Body of pancreas (tissue), 4 donors: ENCODE results near the gene RPS16. TPM values are rescaled to one million over a fixed set of nuclear protein-coding genes. Genes with fewer than 3 reads are reported as not detected.

ENCODE experiments used
- ATAC-seq: fragments of 150-250 bp; one replicate; pipeline ENCODE4 v1.9.1; 2016
- DNase-seq, 4 donors: peaks; one replicate each; pipeline ENCODE4 v3.0.0-alpha.2; 2019
- H3K27ac ChIP-seq, 4 donors: fragments of 200-600 bp; sonication (generic); 1 replicate in 3 of 4; 2 replicates in 1 of 4; pipeline versions ENCODE4 v1.5.1 to v1.6.1; 2016 to 2019; ENCODE audit warnings: mild to moderate bottlenecking in 1 of 4, mixed read lengths in 1 of 4, moderate library complexity in 1 of 4
- H3K27me3 ChIP-seq, 2 donors: fragments of 200-600 bp; sonication (generic); one replicate each; pipeline ENCODE4 v1.6.0; 2016; ENCODE audit warnings: mild to moderate bottlenecking in 1 of 2
- H3K36me3 ChIP-seq, 2 donors: fragments of 200-600 bp; sonication (generic); replicated peaks in 1 of 2; 2 replicates each; pipeline ENCODE4 v1.5.1; 2016; ENCODE audit warnings: low read depth in 2 of 2; ENCODE audit not compliant: insufficient read depth in 1 of 2
- H3K4me1 ChIP-seq: fragments of 200-600 bp; sonication (generic); one replicate; pipeline ENCODE4 v1.6.0; 2016
- H3K4me3 ChIP-seq, 2 donors: fragments of 200-600 bp; sonication (generic); 1 replicate in 1 of 2; 2 replicates in 1 of 2; pipeline ENCODE4 v1.5.1; 2016 to 2019
- H3K9me3 ChIP-seq, 3 donors: fragments of 200-600 bp; sonication (generic); 1 replicate in 2 of 3; 2 replicates in 1 of 3; pipeline ENCODE4 v1.5.1; 2016
- CTCF ChIP-seq, 7 experiments: fragments of 450-650 bp in 4 of 7; fragments of 200-600 bp in 3 of 7; sonication (generic) in 3 of 7; IDR thresholded peaks; one replicate each; pipeline ENCODE4 v1.5.1; 2016 to 2019; ENCODE audit warnings: antibody characterized with exemption in 7 of 7
- POLR2A ChIP-seq, 3 donors: fragments of 450-650 bp; IDR thresholded peaks; one replicate each; pipeline ENCODE4 v1.6.1; 2016; ENCODE audit warnings: antibody characterized with exemption in 3 of 3, mild to moderate bottlenecking in 2 of 3
- WGBS, 2 donors: methylation state at CpG; one replicate each; pipeline ENCODE4 v1.1.5; 2017; 5-methylcytosine and 5-hydroxymethylcytosine counted together
- intact Hi-C: fragments of 100-400 bp; cut with DNase I; formaldehyde crosslinking; loops from one replicate; pipeline ENCODE4 v1.15.1; 2023
- total RNA-seq, 2 donors: library from RNA; depleted of rRNA; stranded (reverse); fragments of >200 nt; gene quantifications; one replicate each; pipeline ENCODE4 v1.1.0, GENCODE V29; 2016

The RPS16 gene
- total RNA-seq, 2 donors from 2014 or later = 573 to 1,475 TPM

GRCh38 chr19:39423258-39424086 lies 12.3 kb downstream of the RPS16 start:
- DNase-seq = no peak
- no peaks in the 10 kb centered on the region for H3K36me3 ChIP-seq
- no peak for ATAC-seq
- H3K27me3 ChIP-seq = no peaks in the 10 kb centered on the region
- no peaks in the 10 kb centered on the region for H3K9me3 ChIP-seq
- no peak overlapping the region for H3K4me3 ChIP-seq
- TF ChIP-seq CTCF (IDR thresholded peaks at IDR 0.05) = no peak
- TF ChIP-seq POLR2A (IDR thresholded peaks at IDR 0.05) = no peak
- 82 to 84% methylated on average over 20 to 35 of the region's 35 CpGs for WGBS, 2 donors
- intact Hi-C loops = no loop called here
- peaks cover 5% of the 10 kb centered on the region for H3K4me1 ChIP-seq
- no peak overlapping the region for H3K27ac ChIP-seq

- no peak overlapping the region for H3K4me3 ChIP-seq
- intact Hi-C loops = no loop called here
- TF ChIP-seq CTCF (IDR thresholded peaks at IDR 0.05) (no peak), POLR2A (IDR thresholded peaks at IDR 0.05) (no peak)
- 69 to 89% methylated on average over 4 of the region's 5 CpGs for WGBS, 2 donors
- no peak overlapping the region for H3K27ac ChIP-seq
- H3K36me3 ChIP-seq = no peaks in the 10 kb centered on the region
- no peaks in the 10 kb centered on the region for H3K9me3 ChIP-seq
- DNase-seq = no peak
- no peaks in the 10 kb centered on the region for H3K4me1 ChIP-seq
- H3K27me3 ChIP-seq = no peaks in the 10 kb centered on the region
- ATAC-seq = no peak
These were observed 13.7 kb downstream of the RPS16 start for GRCh38 chr19:39422020-39422419.

DNA sequence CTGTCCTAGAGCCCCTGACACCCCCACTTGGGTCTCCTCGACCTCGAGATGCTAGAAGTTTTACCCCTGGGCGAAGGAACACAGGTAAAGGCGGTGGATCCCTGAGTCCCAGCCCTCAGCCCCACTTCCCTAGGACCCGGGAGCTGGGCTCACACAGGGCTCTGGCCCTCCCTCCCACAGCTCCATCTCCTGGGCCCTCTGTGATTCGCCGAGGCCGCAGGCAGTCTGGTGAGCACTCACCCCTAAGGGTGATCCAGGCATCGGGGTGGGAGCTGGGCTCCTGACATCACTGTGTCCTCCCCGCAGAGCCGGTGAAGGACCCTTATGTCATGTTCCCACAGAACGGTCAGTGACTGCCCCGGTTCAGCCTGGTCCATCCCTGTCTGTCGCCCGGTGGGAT lies 15.0 kb downstream of the RPS16 start:
- no peak for TF ChIP-seq POLR2A (IDR thresholded peaks at IDR 0.05)
- no peak for TF ChIP-seq CTCF (IDR thresholded peaks at IDR 0.05)
- 83 to 90% methylated on average over 12 to 14 of the region's 15 CpGs for WGBS, 2 donors
- Histone ChIP-seq H3K27ac (no peak overlapping the region), H3K4me1 (no peaks in the 10 kb centered on the region), H3K9me3 (no peaks in the 10 kb centered on the region), H3K4me3 (no peak overlapping the region), H3K27me3 (no peaks in the 10 kb centered on the region), H3K36me3 (no peaks in the 10 kb centered on the region)
- intact Hi-C loops = no loop called here
- ATAC-seq (no peak), DNase-seq (no peak)

- no peak overlapping the region for H3K27ac ChIP-seq
- 77 to 78% methylated on average over 7 to 9 of the region's 9 CpGs for WGBS, 2 donors
- no peak overlapping the region for H3K4me3 ChIP-seq
- no peak for ATAC-seq
- H3K36me3 ChIP-seq = no peaks in the 10 kb centered on the region
- DNase-seq = no peak
- peaks cover under 1% of the 10 kb centered on the region for H3K4me1 ChIP-seq
- intact Hi-C loops = loop anchor here (10.0 kb wide), 1 partner anchor 74 kb away; the partner anchor contains the start of gene SAMD4B
- no peaks in the 10 kb centered on the region for H3K9me3 ChIP-seq
- H3K27me3 ChIP-seq = no peaks in the 10 kb centered on the region
- TF ChIP-seq CTCF (IDR thresholded peaks at IDR 0.05) (no peak), POLR2A (IDR thresholded peaks at IDR 0.05) (no peak)
These were observed 16.7 kb downstream of the RPS16 start for GRCh38 chr19:39419003-39419402.
